Subcutaneous adipose tissue (tissue), 4 donors: ENCODE data around the gene PLSCR1. TPM values are rescaled to one million over a fixed set of nuclear protein-coding genes. Genes with fewer than 3 reads are reported as not detected.

Experiments used
- CTCF ChIP-seq: fragments of 450-650 bp; IDR thresholded peaks from one replicate; pipeline ENCODE4 v1.5.1; 2016; ENCODE audit warnings: low read depth, mild to moderate bottlenecking, control low read depth, antibody characterized with exemption, moderate library complexity
- total RNA-seq, 4 donors: library from RNA; depleted of rRNA; stranded (reverse); fragments of >200 nt; gene quantifications; one replicate each; pipeline ENCODE4 v1.1.0, GENCODE V29; 2016

Gene PLSCR1, protein sequence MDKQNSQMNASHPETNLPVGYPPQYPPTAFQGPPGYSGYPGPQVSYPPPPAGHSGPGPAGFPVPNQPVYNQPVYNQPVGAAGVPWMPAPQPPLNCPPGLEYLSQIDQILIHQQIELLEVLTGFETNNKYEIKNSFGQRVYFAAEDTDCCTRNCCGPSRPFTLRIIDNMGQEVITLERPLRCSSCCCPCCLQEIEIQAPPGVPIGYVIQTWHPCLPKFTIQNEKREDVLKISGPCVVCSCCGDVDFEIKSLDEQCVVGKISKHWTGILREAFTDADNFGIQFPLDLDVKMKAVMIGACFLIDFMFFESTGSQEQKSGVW
- total RNA-seq, result 100 to 1,000 TPM; 111 to 182 (median 163) TPM

- TF ChIP-seq CTCF, result no peak
Measured at GRCh38 chr3:146544002-146544928, at the start of gene PLSCR1. PLSCR1 (minus strand) TSS chr3:146544607; CDS start chr3:146536552, 8,055 bp downstream.

- TF ChIP-seq CTCF, result no peak
Measured at GRCh38 chr3:146593776-146594175, 49.4 kb upstream of the PLSCR1 start.

- no peak for TF ChIP-seq CTCF
Measured at GRCh38 chr3:146590521-146590920, 46.1 kb upstream of the PLSCR1 start.

DNA sequence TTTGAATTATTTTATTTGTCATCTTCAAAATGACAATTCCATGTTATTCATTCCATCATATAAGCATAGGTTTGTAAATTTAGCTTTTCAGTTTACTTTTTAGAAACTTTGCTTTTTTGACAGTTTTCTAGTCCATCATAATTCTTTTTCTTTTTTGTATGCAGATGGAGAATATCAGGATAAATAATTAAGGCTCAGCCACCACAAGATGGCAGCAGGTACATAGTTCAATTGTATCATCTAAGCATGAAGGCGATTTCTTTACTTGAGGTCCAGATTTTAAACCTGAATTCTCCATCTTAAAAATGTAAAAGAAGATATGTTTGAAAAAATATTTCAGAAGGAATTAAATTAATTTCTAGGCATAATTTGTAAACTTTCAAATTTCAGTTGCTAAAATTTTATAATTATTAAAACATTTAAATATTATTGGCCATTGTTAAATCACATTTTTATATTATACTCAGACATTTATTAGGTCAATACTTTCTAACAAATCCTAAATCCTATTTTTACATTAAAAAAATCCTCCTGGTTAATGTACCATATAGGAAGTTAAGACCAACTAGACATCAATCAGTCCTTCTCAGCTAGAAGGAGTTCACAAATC lies 45.6 kb upstream of the PLSCR1 start:
- TF ChIP-seq CTCF, result no peak

- no peak for TF ChIP-seq CTCF
Measured at GRCh38 chr3:146585156-146585555, 40.7 kb upstream of the PLSCR1 start.

DNA sequence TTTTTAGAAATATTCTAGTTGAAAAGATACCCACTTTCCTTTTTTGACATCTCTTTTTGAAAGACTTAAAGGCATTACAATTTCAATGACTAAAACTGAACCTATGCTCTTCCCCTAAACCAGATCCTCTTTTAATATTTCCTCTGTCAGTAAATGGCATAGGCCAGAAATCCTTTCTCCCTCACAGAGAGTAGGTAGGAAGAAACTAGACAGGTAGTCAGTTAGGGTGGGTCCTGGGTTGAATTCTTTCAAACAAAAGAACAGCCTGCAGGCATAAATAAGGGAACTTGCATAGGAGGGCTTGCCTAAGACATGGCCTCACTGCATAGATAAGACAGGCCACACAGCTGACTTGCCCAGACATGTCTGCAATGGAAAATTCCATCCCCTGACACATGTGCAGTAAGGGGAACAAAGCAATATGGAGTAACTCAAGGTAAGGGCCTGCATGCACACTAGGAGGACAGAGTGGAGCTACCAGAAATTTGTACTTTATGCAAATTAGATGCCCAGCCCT lies 37.6 kb upstream of the PLSCR1 start:
- no peak for TF ChIP-seq CTCF
